Astrocyte (in vitro differentiated cells and primary cell): Measurements from ENCODE around the gene TTC33. TPM values are rescaled to one million over a fixed set of nuclear protein-coding genes. Genes with fewer than 3 reads are reported as not detected.
"Not testable (repeated sequence)": the region's sequence is repeated elsewhere in the genome, so short reads cannot be mapped to it uniquely, and the experiment has no call there.

ENCODE experiments used
- DNase-seq: peaks from one replicate; pipeline ENCODE4 v3.0.0-alpha.2; 2010; ENCODE audit warnings: low read depth
- FAIRE-seq: peaks from 2 replicates; lab custom pipeline; 2011; peaks lifted over from hg19 to GRCh38; lab: Jason Lieb, UNC
- H2AFZ ChIP-seq: 2 replicates; pipeline ENCODE4 v1.6.0; 2012; ENCODE audit warnings: low read depth, low read length, inconsistent platforms
- H3K27ac ChIP-seq: 2 replicates; pipeline ENCODE4 v1.5.1; 2011; ENCODE audit warnings: low read depth, low read length, inconsistent platforms
- H3K27me3 ChIP-seq: 2 replicates; pipeline ENCODE4 v1.6.0; 2011; ENCODE audit warnings: low read length, inconsistent platforms; ENCODE audit not compliant: insufficient read depth
- H3K36me3 ChIP-seq: 2 replicates; pipeline ENCODE4 v1.5.1; 2011; ENCODE audit warnings: low read length, inconsistent platforms; ENCODE audit not compliant: insufficient read depth
- H3K4me1 ChIP-seq: 2 replicates; pipeline ENCODE4 v1.5.1; 2011; ENCODE audit warnings: low read length, inconsistent platforms; ENCODE audit not compliant: insufficient read depth
- H3K4me2 ChIP-seq: 2 replicates; pipeline ENCODE4 v1.6.0; 2012; ENCODE audit warnings: low read length, inconsistent platforms
- H3K4me3 ChIP-seq: 2 replicates; pipeline ENCODE4 v1.5.1; 2011; ENCODE audit warnings: low read depth, mild to moderate bottlenecking, low read length, inconsistent platforms; ENCODE audit not compliant: insufficient read depth
- H3K79me2 ChIP-seq: 2 replicates; pipeline ENCODE4 v1.6.0; 2012; ENCODE audit warnings: mild to moderate bottlenecking, low read length, inconsistent platforms; ENCODE audit not compliant: insufficient read depth
- H3K9ac ChIP-seq: 2 replicates; pipeline ENCODE4 v1.6.0; 2012; ENCODE audit warnings: mild to moderate bottlenecking, low read length, inconsistent platforms
- H3K9me3 ChIP-seq: 2 replicates; pipeline ENCODE4 v1.5.1; 2012; ENCODE audit warnings: low read depth, mild to moderate bottlenecking, low read length, inconsistent platforms; ENCODE audit not compliant: insufficient read depth
- H4K20me1 ChIP-seq: 2 replicates; pipeline ENCODE4 v1.6.0; 2012; ENCODE audit warnings: low read length, inconsistent platforms; ENCODE audit not compliant: insufficient read depth
- H3K27ac Mint-ChIP-seq: one replicate; pipeline ENCODE4 v1.8.0; 2021; ENCODE audit warnings: mild to moderate bottlenecking, mixed read lengths; ENCODE audit not compliant: unreplicated experiment
- H3K27me3 Mint-ChIP-seq: one replicate; pipeline ENCODE4 v1.8.0; 2021; ENCODE audit warnings: low read depth, mixed read lengths; ENCODE audit not compliant: unreplicated experiment
- H3K36me3 Mint-ChIP-seq: one replicate; pipeline ENCODE4 v1.8.0; 2021; ENCODE audit warnings: low read depth, mixed read lengths; ENCODE audit not compliant: unreplicated experiment
- H3K4me1 Mint-ChIP-seq: one replicate; pipeline ENCODE4 v1.8.0; 2021; ENCODE audit warnings: low read depth, mixed read lengths; ENCODE audit not compliant: unreplicated experiment
- H3K4me3 Mint-ChIP-seq: one replicate; pipeline ENCODE4 v1.8.0; 2021; ENCODE audit warnings: mild to moderate bottlenecking, moderate library complexity, mixed read lengths; ENCODE audit not compliant: unreplicated experiment
- H3K9me3 Mint-ChIP-seq: one replicate; pipeline ENCODE4 v1.8.0; 2021; ENCODE audit warnings: mild to moderate bottlenecking, mixed read lengths; ENCODE audit not compliant: unreplicated experiment
- CTCF ChIP-seq: IDR thresholded peaks from 2 replicates; pipeline ENCODE4 v1.5.1; 2011; ENCODE audit warnings: low read depth, mild to moderate bottlenecking, inconsistent platforms, low read length, moderate library complexity; ENCODE audit not compliant: insufficient read depth
- EZH2 ChIP-seq: IDR thresholded peaks from 2 replicates; pipeline ENCODE4 v1.6.1; 2012; ENCODE audit warnings: mild to moderate bottlenecking, low read length, inconsistent platforms; ENCODE audit not compliant: insufficient read depth
- total RNA-seq: library from RNA; stranded (reverse); gene quantifications from 2 replicates; pipeline ENCODE4 v1.2.1, GENCODE V29; 2021

Gene TTC33
- total RNA-seq, 1 donor from 2014 or later = 13.3 TPM

- Histone ChIP-seq H2AFZ (no peak overlapping the region), H3K36me3 (no peaks in the 10 kb centered on the region), H3K9ac (no peak overlapping the region), H3K79me2 (no peaks in the 10 kb centered on the region), H3K9me3 (no peaks in the 10 kb centered on the region), H3K4me3 (no peak overlapping the region), H4K20me1 (no peaks in the 10 kb centered on the region), H3K27me3 (no peaks in the 10 kb centered on the region), H3K27ac (no peak overlapping the region), H3K4me2 (no peak overlapping the region), H3K4me1 (no peaks in the 10 kb centered on the region)
- TF ChIP-seq EZH2 (no peak), CTCF (no peak)
- no peaks in the 10 kb centered on the region for H3K36me3 Mint-ChIP-seq
- DNase-seq (peak; percentile 37), FAIRE-seq (no peak)
- H3K4me1 Mint-ChIP-seq = no peaks in the 10 kb centered on the region
- no peak overlapping the region for H3K27ac Mint-ChIP-seq
- H3K4me3 Mint-ChIP-seq = no peak overlapping the region
- H3K9me3 Mint-ChIP-seq = no peaks in the 10 kb centered on the region
- no peaks in the 10 kb centered on the region for H3K27me3 Mint-ChIP-seq
These were observed 160.9 kb downstream of the TTC33 start for GRCh38 chr5:40594811-40595210.

- H3K79me2 ChIP-seq, H3K36me3 ChIP-seq, H3K4me2 ChIP-seq, H4K20me1 ChIP-seq, H3K27ac Mint-ChIP-seq, H3K9ac ChIP-seq, DNase-seq, H3K27ac ChIP-seq, H2AFZ ChIP-seq, H3K36me3 Mint-ChIP-seq, H3K4me1 Mint-ChIP-seq, H3K4me1 ChIP-seq, H3K9me3 ChIP-seq, H3K4me3 Mint-ChIP-seq, H3K4me3 ChIP-seq, H3K27me3 ChIP-seq, H3K27me3 Mint-ChIP-seq, FAIRE-seq, H3K9me3 Mint-ChIP-seq: not testable (repeated sequence)
These were observed 163.9 kb downstream of the TTC33 start for GRCh38 chr5:40591727-40592396.

GRCh38 chr5:40587376-40587775, 168.4 kb downstream of the TTC33 start:
- Mint-ChIP-seq H3K27me3 (no peaks in the 10 kb centered on the region), H3K4me1 (peaks cover 13% of the 10 kb centered on the region), H3K27ac (no peak overlapping the region), H3K36me3 (no peaks in the 10 kb centered on the region), H3K9me3 (no peaks in the 10 kb centered on the region), H3K4me3 (no peak overlapping the region)
- no peaks in the 10 kb centered on the region for H4K20me1 ChIP-seq
- H3K9me3 ChIP-seq = no peaks in the 10 kb centered on the region
- DNase-seq (peak; percentile 19), FAIRE-seq (no peak)
- H3K4me2 ChIP-seq = no peak overlapping the region
- H3K4me1 ChIP-seq = no peaks in the 10 kb centered on the region
- H2AFZ ChIP-seq = no peak overlapping the region
- no peaks in the 10 kb centered on the region for H3K79me2 ChIP-seq
- H3K36me3 ChIP-seq = no peaks in the 10 kb centered on the region
- no peak overlapping the region for H3K9ac ChIP-seq
- no peaks in the 10 kb centered on the region for H3K27me3 ChIP-seq
- no peak overlapping the region for H3K27ac ChIP-seq
- TF ChIP-seq CTCF (no peak), EZH2 (no peak)
- no peak overlapping the region for H3K4me3 ChIP-seq
